Mucosa of rectum (tissue), 2 donors: Measurements from ENCODE around the gene IZUMO4.

Experiments
- H3K27ac ChIP-seq, 2 donors: one replicate each; pipeline ENCODE4 v1.7.0; 2013; ENCODE audit warnings: inconsistent platforms in 2 of 2, low read depth in 2 of 2, low read length in 2 of 2
- H3K27me3 ChIP-seq, 2 donors: one replicate each; pipeline ENCODE4 v1.7.0; 2013; ENCODE audit warnings: low read length in 2 of 2; ENCODE audit not compliant: control insufficient read depth in 2 of 2, insufficient read depth in 2 of 2
- H3K36me3 ChIP-seq, 2 donors: one replicate each; pipeline ENCODE4 v1.7.0; 2013; ENCODE audit warnings: low read length in 2 of 2; ENCODE audit not compliant: control insufficient read depth in 2 of 2, insufficient read depth in 2 of 2
- H3K4me1 ChIP-seq, 2 donors: one replicate each; pipeline ENCODE4 v1.7.0; 2013; ENCODE audit warnings: low read length in 2 of 2, mild to moderate bottlenecking in 1 of 2; ENCODE audit not compliant: control insufficient read depth in 2 of 2, insufficient read depth in 2 of 2
- H3K4me3 ChIP-seq, 2 donors: one replicate each; pipeline ENCODE4 v1.7.0; 2013; ENCODE audit warnings: low read length in 2 of 2
- H3K9ac ChIP-seq, 2 donors: one replicate each; pipeline ENCODE4 v1.7.0; 2013; ENCODE audit warnings: low read length in 2 of 2, low read depth in 1 of 2, mild to moderate bottlenecking in 1 of 2
- H3K9me3 ChIP-seq, 2 donors: one replicate each; pipeline ENCODE4 v1.7.0; 2013; ENCODE audit warnings: low read length in 2 of 2; ENCODE audit not compliant: control insufficient read depth in 2 of 2
- donor health status: healthy.
- donor health status: Normal muscosa, but diverticular disease.

IZUMO4 gene

DNA sequence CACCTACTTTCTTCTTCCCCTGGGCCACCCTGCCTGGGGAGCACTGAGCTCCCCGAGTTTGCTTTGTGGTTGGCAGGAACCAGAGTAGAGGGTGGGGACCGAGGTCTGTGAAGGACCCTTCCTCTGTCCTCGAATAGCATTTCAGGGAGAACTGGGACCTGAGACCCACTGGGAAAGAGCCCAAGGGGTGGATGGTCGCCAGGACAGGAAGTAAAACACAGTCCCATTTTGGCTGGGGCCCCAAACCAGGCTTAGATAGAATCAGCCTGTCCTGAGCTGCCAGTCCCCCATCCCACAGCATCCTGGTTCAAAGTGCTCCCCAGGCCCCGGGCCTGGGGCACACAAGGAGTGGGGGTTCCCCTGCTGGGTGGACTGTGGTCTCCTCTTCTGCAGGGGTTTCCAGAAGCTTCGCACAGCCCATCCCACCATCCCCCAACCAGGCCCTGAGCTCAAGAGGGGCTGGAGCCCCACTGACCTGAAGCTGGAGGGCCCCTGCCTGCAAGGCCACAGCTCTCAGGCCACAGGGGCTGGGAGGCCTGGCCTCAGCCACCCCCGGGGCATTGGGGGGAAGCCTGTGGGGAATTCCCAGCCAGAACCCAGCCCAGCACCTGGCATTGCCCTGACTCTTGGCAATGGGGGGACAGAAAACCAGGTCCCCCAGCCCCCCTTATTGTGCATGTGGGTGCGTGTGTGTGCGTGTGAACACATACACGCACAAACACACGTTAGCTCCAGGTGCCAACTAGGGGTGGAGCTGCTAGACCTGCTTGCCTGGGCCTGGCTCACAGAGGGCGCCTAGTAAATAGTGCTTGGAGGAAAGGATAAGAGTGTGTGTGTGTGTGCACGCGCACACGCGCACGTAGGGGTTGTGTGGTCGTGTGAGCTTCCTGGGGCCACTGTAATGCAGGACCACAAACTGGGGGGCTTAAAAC, 44.7 kb upstream of the IZUMO4 start:
- peaks cover 62 to 63% of the 10 kb centered on the region in 2 donors for H3K4me1 ChIP-seq
- no peaks in the 10 kb centered on the region for H3K9me3 ChIP-seq
- peak overlapping the region; percentile 72 to 81 for H3K9ac ChIP-seq
- H3K4me3 ChIP-seq = peak overlapping the region; percentile 70 to 72
- no peaks in the 10 kb centered on the region for H3K27me3 ChIP-seq
- peaks cover 2 to 8% of the 10 kb centered on the region in 2 donors for H3K36me3 ChIP-seq
- peak overlapping the region; percentile 90 to 94 for H3K27ac ChIP-seq

GRCh38 chr19:2053601-2054389, 42.9 kb upstream of the IZUMO4 start:
- Histone ChIP-seq H3K4me3 (no peak overlapping the region), H3K9ac (peak overlapping the region; percentile 24 to 42), H3K27ac (peak overlapping the region; percentile 14 to 90), H3K9me3 (no peaks in the 10 kb centered on the region), H3K27me3 (no peaks in the 10 kb centered on the region), H3K4me1 (peaks cover 49 to 56% of the 10 kb centered on the region in 2 donors), H3K36me3 (peaks cover 0 to under 1% of the 10 kb centered on the region in 2 donors)

DNA sequence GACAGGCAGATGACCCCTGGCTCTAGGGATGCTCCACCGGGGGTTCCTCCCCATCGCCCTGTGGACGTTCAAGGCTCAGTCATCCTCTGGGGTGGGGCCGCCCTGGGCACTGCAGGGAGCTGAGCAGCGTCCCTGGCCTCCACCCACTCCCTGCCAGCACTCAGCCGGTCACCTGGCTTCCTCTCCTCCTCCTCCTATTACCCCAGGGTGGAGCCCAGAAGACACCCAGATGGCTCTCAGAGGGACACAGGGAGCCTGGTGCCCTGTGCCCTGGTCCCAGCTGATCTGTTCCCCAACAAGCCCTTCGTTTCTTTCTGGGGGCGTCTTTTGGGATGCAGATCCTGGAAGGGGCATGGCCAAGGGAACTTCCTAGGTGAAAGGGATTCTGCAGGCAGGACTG, 42.0 kb upstream of the IZUMO4 start:
- H3K4me1 ChIP-seq = peaks cover 48 to 58% of the 10 kb centered on the region in 2 donors

GRCh38 chr19:2055931-2056836, 40.5 kb upstream of the IZUMO4 start:
- peak overlapping the region; percentile 63 to 65 for H3K9ac ChIP-seq
- peak overlapping the region; percentile 88 to 90 for H3K27ac ChIP-seq
- peaks cover 60 to 69% of the 10 kb centered on the region in 2 donors for H3K4me1 ChIP-seq
- H3K27me3 ChIP-seq = no peaks in the 10 kb centered on the region
- H3K4me3 ChIP-seq = peak overlapping the region; percentile 41 to 55
- H3K36me3 ChIP-seq = no peaks in the 10 kb centered on the region
- no peaks in the 10 kb centered on the region for H3K9me3 ChIP-seq

More for the DNA sequence above, 42.0 kb upstream of the IZUMO4 start:
- Histone ChIP-seq H3K4me3 (no peak overlapping the region), H3K36me3 (no peaks in the 10 kb centered on the region), H3K27me3 (no peaks in the 10 kb centered on the region), H3K27ac (peak overlapping the region; percentile 88 to 90), H3K9ac (peak overlapping the region; percentile 5 to 53), H3K9me3 (no peaks in the 10 kb centered on the region)

- Histone ChIP-seq H3K4me3 (no peak overlapping the region), H3K27me3 (no peaks in the 10 kb centered on the region), H3K9me3 (no peaks in the 10 kb centered on the region), H3K27ac (peak overlapping the region; percentile 71 to 88), H3K4me1 (peaks cover 57 to 63% of the 10 kb centered on the region in 2 donors), H3K9ac (no peak overlapping the region), H3K36me3 (no peaks in the 10 kb centered on the region)
Observed at GRCh38 chr19:2056837-2057192, 39.9 kb upstream of the IZUMO4 start.

DNA sequence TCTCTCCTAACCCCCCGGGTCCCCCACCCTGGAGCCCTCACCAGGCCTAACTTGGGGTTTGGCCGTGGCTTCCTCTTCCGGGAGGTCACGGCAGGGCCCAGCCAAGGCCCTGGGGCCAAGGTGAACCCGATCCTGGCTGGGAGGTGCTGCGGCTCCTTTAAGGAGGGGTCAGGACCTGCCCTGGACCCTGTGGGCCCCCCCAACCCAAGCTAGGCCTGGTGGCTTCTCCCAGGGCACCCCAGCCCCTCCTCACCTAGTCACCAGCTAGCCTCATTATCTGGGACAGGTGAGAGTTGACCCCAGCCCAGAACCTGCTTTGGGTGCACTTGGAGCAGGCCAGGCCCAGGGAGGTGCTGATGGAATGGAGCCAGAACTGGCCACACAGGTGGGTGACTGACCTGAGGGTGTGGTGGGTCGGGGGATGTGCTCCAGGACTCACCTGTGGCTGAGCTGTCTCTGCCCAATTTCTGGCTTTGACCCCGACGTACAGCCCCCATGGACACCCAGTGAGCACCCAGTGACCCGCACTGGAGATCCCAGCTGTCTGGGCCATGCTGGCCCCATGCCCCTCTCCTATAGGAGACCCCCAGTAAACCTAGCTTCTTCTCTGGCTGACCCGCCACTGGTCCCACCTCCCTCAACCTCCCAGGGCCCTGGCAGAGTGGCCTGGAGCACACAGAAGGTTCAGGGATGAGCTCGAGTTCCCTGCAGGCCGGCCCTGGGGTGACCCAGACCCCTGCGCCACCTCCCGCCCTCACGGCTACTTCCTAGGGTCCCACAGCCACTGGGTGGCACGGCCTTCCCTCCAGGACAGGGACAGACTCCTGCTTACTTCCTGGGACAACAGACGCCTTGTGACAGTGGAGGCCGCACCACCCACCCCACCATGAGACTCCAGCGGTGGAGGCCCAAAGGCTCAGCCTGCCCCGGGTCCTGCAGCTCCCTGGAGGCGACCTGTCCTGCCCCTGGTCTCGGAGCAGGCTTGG, 38.9 kb upstream of the IZUMO4 start:
- H3K4me3 ChIP-seq = no peak overlapping the region
- H3K27me3 ChIP-seq = no peaks in the 10 kb centered on the region
- H3K9ac ChIP-seq = peak overlapping the region in 1 of 2 donors; percentile 4
- H3K9me3 ChIP-seq = no peaks in the 10 kb centered on the region
- H3K4me1 ChIP-seq = peaks cover 55 to 64% of the 10 kb centered on the region in 2 donors
- no peaks in the 10 kb centered on the region for H3K36me3 ChIP-seq
- H3K27ac ChIP-seq = peak overlapping the region in 1 of 2 donors; percentile 52

GRCh38 chr19:2058570-2059421, 37.9 kb upstream of the IZUMO4 start:
- H3K4me1 ChIP-seq = peaks cover 55 to 62% of the 10 kb centered on the region in 2 donors
- peak overlapping the region in 1 of 2 donors; percentile 67 for H3K4me3 ChIP-seq

GRCh38 chr19:2059422-2060201, 37.1 kb upstream of the IZUMO4 start:
- H3K4me3 ChIP-seq = peak overlapping the region; percentile 31 to 78
- H3K27ac ChIP-seq = peak overlapping the region; percentile 96 to 99
- H3K36me3 ChIP-seq = no peaks in the 10 kb centered on the region

More at GRCh38 chr19:2058570-2059421, 37.9 kb upstream of the IZUMO4 start:
- H3K9me3 ChIP-seq = no peaks in the 10 kb centered on the region
- H3K27ac ChIP-seq = peak overlapping the region; percentile 96 to 99
- H3K27me3 ChIP-seq = no peaks in the 10 kb centered on the region
- H3K36me3 ChIP-seq = no peaks in the 10 kb centered on the region
- peak overlapping the region; percentile 74 to 89 for H3K9ac ChIP-seq

More at GRCh38 chr19:2059422-2060201, 37.1 kb upstream of the IZUMO4 start:
- Histone ChIP-seq H3K9ac (peak overlapping the region; percentile 89 to 93), H3K27me3 (no peaks in the 10 kb centered on the region), H3K4me1 (peaks cover 58 to 61% of the 10 kb centered on the region in 2 donors), H3K9me3 (no peaks in the 10 kb centered on the region)
